K562 (cell line): Measurements from ENCODE around the gene GPR176. TPM values are rescaled to one million over a fixed set of nuclear protein-coding genes. Genes with fewer than 3 reads are reported as not detected.

Experiments
- ATAC-seq: fragments of 200-7000 bp; cut with Tn5 transposase; 3 replicates; pipeline ENCODE4 v1.9.1; 2020; ENCODE audit warnings: moderate library complexity
- BruUV-seq: library from RNA; stranded (reverse); fragments of 400-500 nt; replicated peaks from 2 replicates; lab custom pipeline; 2021; lab: Mats Ljungman, UMichigan
- CTCF ChIA-PET: fragments of 300-600 bp; formaldehyde crosslinking; extraction: SDS; loops from one replicate; lab custom pipeline; 2021; ENCODE audit warnings: low intra/inter-chr PET ratio; lab: Yijun Ruan, JAX
- POLR2A ChIA-PET: fragments of 300-600, 350-650 bp; sonication (Branson Sonifier 250); formaldehyde crosslinking; extraction: SDS; loops from one replicate; lab custom pipeline; 2021; ENCODE audit warnings: antibody characterized with exemption, inconsistent platforms; lab: Yijun Ruan, JAX
- DNase-seq, 4 experiments: peaks; one replicate each; pipeline versions ENCODE4 v3.0.0 to v3.0.0-alpha.2; 2011 to 2018; ENCODE audit warnings: low spot score in 3 of 4, mixed read lengths in 3 of 4; ENCODE audit errors: extremely low read depth in 1 of 4
- FAIRE-seq: peaks from 2 replicates; lab custom pipeline; 2011; peaks lifted over from hg19 to GRCh38; lab: Jason Lieb, UNC
- H2AFZ ChIP-seq: 2 replicates; pipeline ENCODE4 v1.6.0; 2011; ENCODE audit warnings: low read depth, low read length, control low read depth, inconsistent platforms
- H3K27ac ChIP-seq: fragments of 200-600 bp; 3 replicates; pipeline ENCODE4 v1.8.0; 2011; ENCODE audit warnings: low read depth, mild to moderate bottlenecking, control low read depth, inconsistent platforms, low read length, moderate library complexity, mixed read lengths; ENCODE audit errors: extremely low read depth
- H3K27me3 ChIP-seq, 2 experiments: fragments of 300-600 bp in 1 of 2; 2 replicates in 1 of 2; 3 replicates in 1 of 2; pipeline versions ENCODE4 v1.6.0 to v1.8.0; 2011; ENCODE audit warnings: inconsistent platforms in 2 of 2, low read length in 2 of 2, mild to moderate bottlenecking in 1 of 2, mixed read lengths in 1 of 2, moderate library complexity in 1 of 2; ENCODE audit not compliant: control insufficient read depth in 2 of 2, insufficient read depth in 2 of 2
- H3K36me3 ChIP-seq: fragments of 300-600 bp; 3 replicates; pipeline ENCODE4 v1.8.0; 2011; ENCODE audit warnings: mild to moderate bottlenecking, low read length, inconsistent platforms; ENCODE audit not compliant: control insufficient read depth, insufficient read depth
- H3K4me1 ChIP-seq, 2 experiments: fragments of 200-600 bp in 1 of 2; replicated peaks in 1 of 2; 2 replicates in 1 of 2; 3 replicates in 1 of 2; pipeline versions ENCODE4 v1.5.1 to v1.8.0; 2011; ENCODE audit warnings: inconsistent platforms in 2 of 2, low read length in 2 of 2, mild to moderate bottlenecking in 1 of 2, mixed read lengths in 1 of 2, moderate library complexity in 1 of 2; ENCODE audit not compliant: control insufficient read depth in 2 of 2, insufficient read depth in 2 of 2
- H3K4me2 ChIP-seq: 2 replicates; pipeline ENCODE4 v1.6.1; 2011; ENCODE audit warnings: low read length, control low read depth, inconsistent platforms, mixed read lengths; ENCODE audit not compliant: insufficient read depth
- H3K4me3 ChIP-seq: fragments of 200-600 bp; sonication (generic), shearing (Covaris generic); 2 replicates; pipeline ENCODE4 v1.5.1; 2016; ENCODE audit warnings: control low read depth, inconsistent platforms
- H3K79me2 ChIP-seq: fragments of 200-600 bp; 3 replicates; pipeline ENCODE4 v1.8.0; 2011; ENCODE audit warnings: low read length, inconsistent platforms; ENCODE audit not compliant: control insufficient read depth, insufficient read depth
- H3K9ac ChIP-seq, 2 experiments: 2 replicates each; pipeline versions ENCODE4 v1.6.0 to v1.6.1; 2011; ENCODE audit warnings: low read depth in 2 of 2, low read length in 2 of 2, control low read depth in 1 of 2, inconsistent platforms in 1 of 2, mild to moderate bottlenecking in 1 of 2, mixed read lengths in 1 of 2; ENCODE audit not compliant: insufficient read depth in 1 of 2
- H3K9me1 ChIP-seq: one replicate; pipeline ENCODE4 v1.6.0; 2011; ENCODE audit warnings: inconsistent platforms, mild to moderate bottlenecking, low read length, moderate library complexity; ENCODE audit not compliant: control insufficient read depth, insufficient read depth
- H3K9me3 ChIP-seq: replicated peaks from 2 replicates; pipeline ENCODE4 v1.5.1; 2011; ENCODE audit warnings: low read depth, low read length, inconsistent platforms; ENCODE audit not compliant: control insufficient read depth, insufficient read depth
- H4K20me1 ChIP-seq: replicated peaks from 2 replicates; pipeline ENCODE4 v1.6.1; 2011; ENCODE audit warnings: low read length, inconsistent platforms, mixed read lengths; ENCODE audit not compliant: control insufficient read depth, insufficient read depth
- AFF4 ChIP-seq: sonication (generic); formaldehyde crosslinking; IDR thresholded peaks from 2 replicates; pipeline ENCODE4 v1.8.0; 2023; ENCODE audit warnings: mild to moderate bottlenecking, missing genetic modification reagents
- C11orf30 ChIP-seq: fragments of 450-650 bp; IDR thresholded peaks from 2 replicates; pipeline ENCODE4 v1.6.1; 2016; ENCODE audit warnings: low read depth, mild to moderate bottlenecking
- HCFC1 ChIP-seq: IDR thresholded peaks from 2 replicates; pipeline ENCODE4 v1.6.1; 2012; ENCODE audit warnings: low read depth, low read length, improper control_type of control experiment
- NELFE ChIP-seq: IDR thresholded peaks from 2 replicates; pipeline ENCODE4 v1.6.1; 2011; ENCODE audit warnings: mild to moderate bottlenecking; ENCODE audit not compliant: insufficient read depth, insufficient read length
- NR4A1 ChIP-seq, 2 experiments: fragments of 250-450 bp in 1 of 2; fragments of 450-650 bp in 1 of 2; sonication (Bioruptor Pico) in 1 of 2; IDR thresholded peaks; 2 replicates each; pipeline versions ENCODE4 v1.4.0 to v1.6.1; 2016 to 2020; ENCODE audit warnings: mild to moderate bottlenecking in 2 of 2, missing compliant biosample characterization in 1 of 2, missing genetic modification characterization in 1 of 2, moderate library complexity in 1 of 2
- SMARCA4 ChIP-seq: fragments of 450-650 bp; IDR thresholded peaks from 2 replicates; pipeline ENCODE4 v1.6.1; 2016
- SMC3 ChIP-seq: conservative IDR thresholded peaks from 2 replicates; pipeline ENCODE4 v1.6.1; 2011; ENCODE audit warnings: low read depth, low read length, improper control_type of control experiment; ENCODE audit not compliant: insufficient read depth
- STAT6 ChIP-seq: sonication (generic); formaldehyde crosslinking; IDR thresholded peaks from 2 replicates; pipeline ENCODE4 v1.8.1; 2023; ENCODE audit warnings: mild to moderate bottlenecking, missing genetic modification reagents
- WGBS: fragments of 100-300 bp; shearing (Covaris generic); methylation state at CpG from one replicate; pipeline ENCODE4 v1.1.6; 2016; ENCODE audit warnings: low coverage, mixed read lengths; ENCODE audit not compliant: insufficient coverage; ENCODE audit errors: missing lambda C conversion rate; 5-methylcytosine and 5-hydroxymethylcytosine counted together
- in situ Hi-C: fragments of 300-500 bp; cut with MboI; formaldehyde crosslinking; loops from 4 replicates; pipeline ENCODE4 v1.15.0; 2018; ENCODE audit warnings: inconsistent platforms, mixed read lengths
- intact Hi-C: fragments of 100-400 bp; cut with micrococcal nuclease; formaldehyde crosslinking; loops from 2 replicates; pipeline ENCODE4 v1.14.2; 2022
- polyA plus RNA-seq, 8 experiments: library from polyadenylated mRNA; depleted of rRNA in 4 of 8; stranded (reverse) in 5 of 8; unstranded in 3 of 8; fragments of >200 nt; fragmentation: Nextera tagmentation in 2 of 8; fragmentation: Illumina TruSeq in 1 of 8; extraction: Ambion mirVana in 2 of 8; extraction: Trizol in 1 of 8; gene quantifications; 2 replicates each; pipeline versions ENCODE4 v1.2.1 to v1.2.3, GENCODE V29; 2011 to 2014; ENCODE audit warnings: inconsistent platforms in 1 of 8, missing spikeins in 1 of 8
- total RNA-seq, 7 experiments: library from RNA; depleted of rRNA in 6 of 7; stranded (reverse); fragments of >200 nt in 6 of 7; fragmentation: Illumina TruSeq in 2 of 7; extraction: Trizol in 2 of 7; gene quantifications; 2 replicates each; pipeline versions ENCODE4 v1.2.1 to v1.2.3, GENCODE V29; 2011 to 2021; ENCODE audit warnings: low replicate concordance in 1 of 7

GPR176 gene
- total and polyA plus RNA-seq, 9 of the 15 experiments (the other 6 are each of a cell fraction or from before 2014, with no cell fraction given), result 0.03 to 1.2 (median 0.76) TPM

GRCh38 chr15:39951561-39951960 lies 31.5 kb upstream of the GPR176 start:
- no peak overlapping the region for H3K27ac ChIP-seq
- ChIA-PET CTCF (no interaction called here), POLR2A (no interaction called here)
- no peaks in the 10 kb centered on the region for H3K79me2 ChIP-seq
- no peaks in the 10 kb centered on the region for H4K20me1 ChIP-seq
- TF ChIP-seq SMC3 (no peak), HCFC1 (no peak), SMARCA4 (no peak), NR4A1 (CRISPR knock-in tag; IDR thresholded peaks at IDR 0.05) (no peak), NR4A1 (tag; IDR thresholded peaks at IDR 0.05) (no peak), AFF4 (CRISPR knock-in tag) (no peak), C11orf30 (no peak), NELFE (no peak), STAT6 (CRISPR knock-in tag) (no peak)
- 92% methylated on average over 7 of the region's 7 CpGs for WGBS
- in situ Hi-C loops, result no loop called here
- intact Hi-C loops, result no loop called here
- no TSS peak for BruUV-seq
- no peaks in the 10 kb centered on the region for H3K4me1 ChIP-seq
- FAIRE-seq (no peak), ATAC-seq (no peak), DNase-seq (no peak)
- H3K4me3 ChIP-seq, result no peak overlapping the region
- H3K27me3 ChIP-seq, result no peaks in the 10 kb centered on the region
- H3K9me1 ChIP-seq, result no peaks in the 10 kb centered on the region
- no peak overlapping the region for H2AFZ ChIP-seq
- H3K9ac ChIP-seq, result no peak overlapping the region
- no peak overlapping the region for H3K4me2 ChIP-seq
- peaks cover 57% of the 10 kb centered on the region; the same call in 2 of the 3 replicates for H3K36me3 ChIP-seq
- H3K9me3 ChIP-seq, result no peaks in the 10 kb centered on the region
